ENCODE results near the gene KIAA0232.

DNA sequence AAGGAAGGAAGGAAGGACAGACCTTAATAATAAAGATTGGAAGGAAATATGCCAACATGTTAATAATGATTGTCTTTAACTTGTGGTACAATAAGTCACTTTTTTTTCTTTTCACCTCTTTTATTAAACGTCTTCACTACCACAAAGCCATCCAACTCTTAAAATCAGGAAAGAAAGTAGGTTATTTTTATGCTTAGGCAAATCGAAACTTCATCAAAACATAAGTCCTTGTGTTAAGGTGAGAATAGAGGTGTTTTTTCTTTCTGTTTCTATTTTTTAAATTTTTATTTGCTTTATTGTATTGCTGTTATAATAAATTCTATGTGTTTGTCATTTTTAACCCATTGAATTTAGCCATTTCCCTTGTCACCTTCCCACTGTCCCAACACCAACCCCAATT is 40.0 kb upstream of the KIAA0232 start:
- TF ChIP-seq RBBP5 (conservative IDR thresholded peaks at IDR 0.05): no peak
- no peak for TF ChIP-seq EP300 (IDR thresholded peaks at IDR 0.05; ENCODE audit: borderline replicate concordance in 1 of 2, control insufficient read depth in 1 of 2, low read depth in 2 of 2, low read length in 2 of 2)
- no peak for TF ChIP-seq BMI1 (IDR thresholded peaks at IDR 0.05; ENCODE audit: borderline replicate concordance)

Measured in GM12878 (cell line).